ENCODE results near the gene SLC43A2.

- no peak for TF ChIP-seq PHF8 (IDR thresholded peaks at IDR 0.05; ENCODE audit: borderline replicate concordance, low read depth)
- TF ChIP-seq NFE2L2 (conservative IDR thresholded peaks at IDR 0.05; ENCODE audit: low read length) = no peak
- TF ChIP-seq CEBPB (IDR thresholded peaks at IDR 0.05) = no peak
Observed at GRCh38 chr17:1650731-1651558, 22.3 kb upstream of the SLC43A2 start.
